Measurements from ENCODE around the gene SOX5.

DNA sequence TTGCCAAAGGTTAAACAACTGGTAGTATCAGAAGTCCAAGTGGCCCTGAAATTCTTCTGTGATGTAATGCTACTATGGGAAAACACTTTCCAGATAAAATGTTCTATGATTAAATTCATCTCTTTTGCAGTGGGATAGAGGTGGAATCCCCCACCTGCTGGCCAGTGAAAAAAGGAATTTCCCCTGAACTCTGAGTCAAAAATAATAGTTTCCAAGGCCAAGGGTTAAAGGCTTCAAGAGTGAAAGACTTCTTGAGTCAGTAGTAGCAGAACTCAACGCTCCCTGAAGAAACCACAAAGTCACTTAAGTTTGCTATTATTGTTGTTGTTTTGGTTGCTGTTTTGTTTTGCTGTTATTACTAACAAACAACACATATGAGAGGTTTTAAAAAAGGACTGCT, 330.8 kb downstream of the SOX5 start:
- TF ChIP-seq, protein P1, sequence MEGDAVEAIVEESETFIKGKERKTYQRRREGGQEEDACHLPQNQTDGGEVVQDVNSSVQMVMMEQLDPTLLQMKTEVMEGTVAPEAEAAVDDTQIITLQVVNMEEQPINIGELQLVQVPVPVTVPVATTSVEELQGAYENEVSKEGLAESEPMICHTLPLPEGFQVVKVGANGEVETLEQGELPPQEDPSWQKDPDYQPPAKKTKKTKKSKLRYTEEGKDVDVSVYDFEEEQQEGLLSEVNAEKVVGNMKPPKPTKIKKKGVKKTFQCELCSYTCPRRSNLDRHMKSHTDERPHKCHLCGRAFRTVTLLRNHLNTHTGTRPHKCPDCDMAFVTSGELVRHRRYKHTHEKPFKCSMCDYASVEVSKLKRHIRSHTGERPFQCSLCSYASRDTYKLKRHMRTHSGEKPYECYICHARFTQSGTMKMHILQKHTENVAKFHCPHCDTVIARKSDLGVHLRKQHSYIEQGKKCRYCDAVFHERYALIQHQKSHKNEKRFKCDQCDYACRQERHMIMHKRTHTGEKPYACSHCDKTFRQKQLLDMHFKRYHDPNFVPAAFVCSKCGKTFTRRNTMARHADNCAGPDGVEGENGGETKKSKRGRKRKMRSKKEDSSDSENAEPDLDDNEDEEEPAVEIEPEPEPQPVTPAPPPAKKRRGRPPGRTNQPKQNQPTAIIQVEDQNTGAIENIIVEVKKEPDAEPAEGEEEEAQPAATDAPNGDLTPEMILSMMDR (IDR thresholded peaks at IDR 0.05): no peak
- TF ChIP-seq POLR2A (IDR thresholded peaks at IDR 0.05): no peak

Data from adrenal gland (tissue), 5 donors.